Lower leg skin (tissue), 3 donors: Measurements from ENCODE around the gene TMEM101.

ENCODE experiments used
- POLR2A ChIP-seq, 2 donors: fragments of 450-650 bp; IDR thresholded peaks; one replicate each; pipeline ENCODE4 v1.6.1; 2016 to 2017; ENCODE audit warnings: antibody characterized with exemption in 2 of 2, mild to moderate bottlenecking in 1 of 2, moderate library complexity in 1 of 2
- TF ChIP-seq, protein P1 (sequence below), 3 donors: fragments of 450-650 bp; IDR thresholded peaks; one replicate each; pipeline ENCODE4 v1.5.1; 2016; ENCODE audit warnings: antibody characterized with exemption in 3 of 3, mild to moderate bottlenecking in 3 of 3, moderate library complexity in 2 of 3

GRCh38 chr17:44004077-44004760 is 10.5 kb downstream of the TMEM101 start, which contains the start of gene NAGS:
- TF ChIP-seq, protein P1, sequence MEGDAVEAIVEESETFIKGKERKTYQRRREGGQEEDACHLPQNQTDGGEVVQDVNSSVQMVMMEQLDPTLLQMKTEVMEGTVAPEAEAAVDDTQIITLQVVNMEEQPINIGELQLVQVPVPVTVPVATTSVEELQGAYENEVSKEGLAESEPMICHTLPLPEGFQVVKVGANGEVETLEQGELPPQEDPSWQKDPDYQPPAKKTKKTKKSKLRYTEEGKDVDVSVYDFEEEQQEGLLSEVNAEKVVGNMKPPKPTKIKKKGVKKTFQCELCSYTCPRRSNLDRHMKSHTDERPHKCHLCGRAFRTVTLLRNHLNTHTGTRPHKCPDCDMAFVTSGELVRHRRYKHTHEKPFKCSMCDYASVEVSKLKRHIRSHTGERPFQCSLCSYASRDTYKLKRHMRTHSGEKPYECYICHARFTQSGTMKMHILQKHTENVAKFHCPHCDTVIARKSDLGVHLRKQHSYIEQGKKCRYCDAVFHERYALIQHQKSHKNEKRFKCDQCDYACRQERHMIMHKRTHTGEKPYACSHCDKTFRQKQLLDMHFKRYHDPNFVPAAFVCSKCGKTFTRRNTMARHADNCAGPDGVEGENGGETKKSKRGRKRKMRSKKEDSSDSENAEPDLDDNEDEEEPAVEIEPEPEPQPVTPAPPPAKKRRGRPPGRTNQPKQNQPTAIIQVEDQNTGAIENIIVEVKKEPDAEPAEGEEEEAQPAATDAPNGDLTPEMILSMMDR (IDR thresholded peaks at IDR 0.05) = no peak
- no peak for TF ChIP-seq POLR2A (IDR thresholded peaks at IDR 0.05)
